K562 (cell line): ENCODE data around the gene MPND. TPM values are rescaled to one million over a fixed set of nuclear protein-coding genes. Genes with fewer than 3 reads are reported as not detected.

Experiments used
- BCL6 ChIP-seq: fragments of 250-450 bp; sonication (Bioruptor Pico); IDR thresholded peaks from 2 replicates; pipeline ENCODE4 v1.4.0; 2020
- E2F3 ChIP-seq: fragments of 250-450 bp; sonication (Bioruptor Pico); IDR thresholded peaks from 2 replicates; pipeline ENCODE4 v1.4.0; 2020; ENCODE audit warnings: mild to moderate bottlenecking
- E2F4 ChIP-seq: sonication (generic); formaldehyde crosslinking; IDR thresholded peaks from 2 replicates; pipeline ENCODE4 v1.8.0; 2022; ENCODE audit warnings: mild to moderate bottlenecking, low read depth, missing genetic modification reagents
- EWSR1 ChIP-seq: fragments of 450-650 bp; IDR thresholded peaks from 2 replicates; pipeline ENCODE4 v1.6.1; 2018; ENCODE audit warnings: borderline replicate concordance, mild to moderate bottlenecking, low read depth, moderate library complexity; ENCODE audit not compliant: partially characterized antibody
- FOXA3 ChIP-seq, 2 experiments: fragments of 450-650 bp in 1 of 2; sonication (generic) in 1 of 2; formaldehyde crosslinking; IDR thresholded peaks in 1 of 2; conservative IDR thresholded peaks in 1 of 2; 2 replicates each; pipeline versions ENCODE4 v1.4.0 to v1.8.0; 2020 to 2022; ENCODE audit warnings: mild to moderate bottlenecking in 2 of 2, missing genetic modification reagents in 1 of 2
- GTF3C2 ChIP-seq: IDR thresholded peaks from 3 replicates; pipeline ENCODE4 v1.6.1; 2011; ENCODE audit warnings: borderline replicate concordance, mild to moderate bottlenecking, moderate library complexity; ENCODE audit not compliant: insufficient read length; ENCODE audit errors: extremely low read depth
- HDAC2 ChIP-seq: fragments of 450-650 bp; IDR thresholded peaks from 2 replicates; pipeline ENCODE4 v1.6.1; 2016; ENCODE audit warnings: mild to moderate bottlenecking
- MECOM ChIP-seq: fragments of 250-450 bp; sonication (Bioruptor Pico); IDR thresholded peaks from 2 replicates; pipeline ENCODE4 v1.8.0; 2022; ENCODE audit warnings: inconsistent platforms
- RBFOX2 ChIP-seq: fragments of 200-400 bp; formaldehyde crosslinking; IDR thresholded peaks from 2 replicates; pipeline ENCODE4 v1.6.1; 2017; ENCODE audit warnings: low read depth, mild to moderate bottlenecking, low read length, moderate library complexity
- RFX7 ChIP-seq: fragments of 250-450 bp; sonication (Bioruptor Pico); IDR thresholded peaks from 2 replicates; pipeline ENCODE4 v1.5.1; 2021; ENCODE audit warnings: mild to moderate bottlenecking
- SAP30 ChIP-seq: fragments of 200-600 bp; sonication (generic); IDR thresholded peaks from 2 replicates; pipeline ENCODE4 v1.6.1; 2012; ENCODE audit warnings: borderline replicate concordance, low read depth, mild to moderate bottlenecking, moderate library complexity, low read length, control low read depth, inconsistent platforms; ENCODE audit not compliant: insufficient read depth, poor library complexity, severe bottlenecking
- SIN3A ChIP-seq, 2 experiments: fragments of 150-350 bp in 1 of 2; IDR thresholded peaks; 2 replicates each; pipeline ENCODE4 v1.6.1; 2011 to 2016; ENCODE audit warnings: borderline replicate concordance in 2 of 2, low read depth in 2 of 2, low read length in 2 of 2, mild to moderate bottlenecking in 2 of 2, moderate library complexity in 2 of 2; ENCODE audit not compliant: control insufficient read depth in 1 of 2
- SNRNP70 ChIP-seq: fragments of 200-400 bp; formaldehyde crosslinking; optimal IDR thresholded peaks from 2 replicates; pipeline ENCODE3; 2017; ENCODE audit warnings: low read depth, low read length
- YY1 ChIP-seq, 3 experiments: IDR thresholded peaks; 2 replicates each; pipeline ENCODE4 v1.6.1; 2011; ENCODE audit warnings: low read length in 2 of 3, mild to moderate bottlenecking in 2 of 3, moderate library complexity in 2 of 3, borderline replicate concordance in 1 of 3, control low read depth in 1 of 3, low read depth in 1 of 3; ENCODE audit not compliant: insufficient read depth in 3 of 3, insufficient replicate concordance in 2 of 3, control insufficient read depth in 1 of 3, insufficient read length in 1 of 3; ENCODE audit errors: extremely low read depth in 1 of 3
- ZFP91 ChIP-seq: sonication (generic); formaldehyde crosslinking; IDR thresholded peaks from 2 replicates; pipeline ENCODE4 v1.8.0; 2022; ENCODE audit warnings: mild to moderate bottlenecking, missing genetic modification reagents
- ZKSCAN1 ChIP-seq: fragments of 150-350 bp; IDR thresholded peaks from 2 replicates; pipeline ENCODE4 v1.6.1; 2016; ENCODE audit warnings: low read depth, low read length
- ZNF12 ChIP-seq: sonication (generic); formaldehyde crosslinking; IDR thresholded peaks from 2 replicates; pipeline ENCODE4 v1.4.0; 2020; ENCODE audit warnings: mild to moderate bottlenecking, missing genetic modification reagents
- ZNF24 ChIP-seq: fragments of 450-650 bp; IDR thresholded peaks from 2 replicates; pipeline ENCODE4 v1.6.1; 2016
- ZNF511 ChIP-seq: sonication (generic); formaldehyde crosslinking; IDR thresholded peaks from 2 replicates; pipeline ENCODE4 v1.8.0; 2022; ENCODE audit warnings: mild to moderate bottlenecking, missing genetic modification reagents
- ZNF764 ChIP-seq: fragments of 250-450 bp; sonication (Bioruptor Pico); IDR thresholded peaks from 2 replicates; pipeline ENCODE4 v1.4.0; 2020; ENCODE audit warnings: low read depth, mild to moderate bottlenecking, moderate library complexity
- polyA plus RNA-seq, 8 experiments: library from polyadenylated mRNA; depleted of rRNA in 4 of 8; stranded (reverse) in 5 of 8; unstranded in 3 of 8; fragments of >200 nt; fragmentation: Nextera tagmentation in 2 of 8; fragmentation: Illumina TruSeq in 1 of 8; extraction: Ambion mirVana in 2 of 8; extraction: Trizol in 1 of 8; gene quantifications; 2 replicates each; pipeline versions ENCODE4 v1.2.1 to v1.2.3, GENCODE V29; 2011 to 2014; ENCODE audit warnings: inconsistent platforms in 1 of 8, missing spikeins in 1 of 8
- total RNA-seq, 7 experiments: library from RNA; depleted of rRNA in 6 of 7; stranded (reverse); fragments of >200 nt in 6 of 7; fragmentation: Illumina TruSeq in 2 of 7; extraction: Trizol in 2 of 7; gene quantifications; 2 replicates each; pipeline versions ENCODE4 v1.2.1 to v1.2.3, GENCODE V29; 2011 to 2021; ENCODE audit warnings: low replicate concordance in 1 of 7

MPND gene
- total and polyA plus RNA-seq, 9 of the 15 experiments (the other 6 are each of a cell fraction or from before 2014, with no cell fraction given): 0.25 to 14.0 (median 3.9) TPM

- TF ChIP-seq ZFP91 (CRISPR knock-in tag) (0 out of 2 replicates have a peak, but pooled peaks have one; percentile 18), MECOM (no peak), GTF3C2 (no peak), RFX7 (CRISPR knock-in tag) (no peak), EWSR1 (no peak), ZNF764 (CRISPR knock-in tag) (no peak), E2F4 (CRISPR knock-in tag) (0 out of 2 replicates have a peak, but pooled peaks have one; percentile 37), ZNF24 (peak; percentile 98), SIN3A (IDR thresholded peaks at IDR 0.05; ENCODE audit: borderline replicate concordance in 2 of 2, control insufficient read depth in 1 of 2, low read depth in 2 of 2, low read length in 2 of 2) (no peak; a peak in 2 of 4 replicates), ZNF12 (0 out of 2 replicates have a peak, but pooled peaks have one; percentile 32), SNRNP70 (no peak), ZNF511 (no peak; the same call in 1 of the 2 replicates), SAP30 (peak; percentile 3), HDAC2 (0 out of 2 replicates have a peak, but pooled peaks have one; percentile 38), FOXA3 (CRISPR knock-in tag; conservative IDR thresholded peaks at IDR 0.05 in 1 of 2, IDR thresholded peaks at IDR 0.05 in 1 of 2) (0 out of 4 replicates have a peak, but pooled peaks of 1 of the 2 experiments have one; percentile 54), YY1 (IDR thresholded peaks at IDR 0.05; ENCODE audit: borderline replicate concordance in 1 of 3, control insufficient read depth in 1 of 3, extremely low read depth in 1 of 3, insufficient read depth in 3 of 3, insufficient read length in 1 of 3, insufficient replicate concordance in 2 of 3, low read depth in 1 of 3, low read length in 2 of 3) (no peak), RBFOX2 (peak; percentile 74), ZKSCAN1 (peak; percentile 98), BCL6 (no peak), E2F3 (CRISPR knock-in tag) (no peak)
Observed at GRCh38 chr19:4403005-4403761, 59.8 kb downstream of the MPND start (continued).
